T-helper 2 cell treated with Interferon-gamma antibody and Interleukin-4, amounts not matched to agents 100 ng/mL and 5 ng/mL, for 36 hours (primary cell): Measurements from ENCODE around the gene GABRD. TPM values are rescaled to one million over a fixed set of nuclear protein-coding genes. Genes with fewer than 3 reads are reported as not detected.

Experiments used
- intact Hi-C: fragments of 100-400 bp; cut with micrococcal nuclease; formaldehyde crosslinking; loops from one replicate; pipeline ENCODE4 v1.15.1; 2023
- total RNA-seq: library from RNA; stranded (reverse); gene quantifications from 2 replicates; pipeline ENCODE4 v1.2.3, GENCODE V29; 2022

GABRD gene
- total RNA-seq, 1 donor from 2014 or later = not detected

DNA sequence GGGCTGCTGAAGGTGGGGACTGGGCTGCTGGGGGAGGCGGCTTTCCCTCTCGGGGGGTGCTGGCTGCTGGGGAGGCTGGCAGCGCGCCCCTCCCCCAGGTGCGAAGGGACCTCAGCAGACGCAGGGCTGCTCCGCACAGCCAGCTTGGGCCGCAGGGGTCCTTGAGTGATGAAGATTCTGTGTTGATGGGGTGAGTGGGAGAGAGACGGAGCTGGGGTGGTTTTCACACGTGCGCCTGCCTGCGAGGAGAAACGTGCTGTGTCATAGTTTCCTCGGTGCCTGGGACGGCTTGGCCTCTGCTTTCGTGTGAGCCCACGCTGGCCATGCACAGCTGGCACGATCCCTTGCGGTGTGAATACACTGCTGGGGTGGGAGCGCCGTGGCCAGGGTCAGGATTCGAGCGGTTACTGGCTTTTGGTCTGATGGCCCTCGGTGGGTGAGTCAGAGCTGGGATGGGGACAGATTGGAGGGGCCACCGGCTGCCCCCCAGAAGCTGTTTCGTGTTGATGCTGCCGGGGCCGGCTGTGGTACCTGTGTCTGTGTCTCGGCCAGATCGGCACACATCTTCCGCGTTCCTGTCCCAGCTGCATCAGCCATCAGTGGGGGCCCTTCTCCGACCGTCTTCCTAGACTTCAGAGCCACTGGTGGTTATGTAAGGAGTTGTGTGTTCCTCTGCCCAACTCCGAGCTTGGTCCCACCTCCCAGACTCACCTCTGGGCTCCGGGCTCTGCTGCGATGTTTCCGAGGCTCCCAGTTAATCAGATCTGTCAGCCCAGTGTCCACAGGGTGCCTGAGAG is 56.0 kb downstream of the GABRD start:
- intact Hi-C loops = no loop called here

DNA sequence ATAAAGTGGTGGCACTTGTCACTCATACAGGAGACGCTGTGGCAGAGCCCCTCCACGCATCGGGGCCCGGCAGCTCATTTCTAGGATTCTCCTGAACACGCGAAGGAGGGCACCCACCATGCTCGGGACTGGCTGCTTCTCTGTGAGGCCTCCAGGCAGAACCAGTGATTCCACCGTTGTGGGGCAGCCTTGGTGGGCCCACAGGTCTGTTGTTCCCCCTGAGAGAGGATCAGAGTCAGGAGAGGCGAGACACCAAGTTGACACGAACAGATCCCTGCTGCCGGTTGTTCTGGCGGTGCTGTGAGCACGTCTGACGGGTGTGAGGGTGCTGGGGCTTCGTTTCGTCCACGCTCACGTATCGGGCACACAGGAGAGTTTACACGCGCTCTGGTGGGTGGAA is 57.7 kb downstream of the GABRD start:
- intact Hi-C loops = no loop called here

DNA sequence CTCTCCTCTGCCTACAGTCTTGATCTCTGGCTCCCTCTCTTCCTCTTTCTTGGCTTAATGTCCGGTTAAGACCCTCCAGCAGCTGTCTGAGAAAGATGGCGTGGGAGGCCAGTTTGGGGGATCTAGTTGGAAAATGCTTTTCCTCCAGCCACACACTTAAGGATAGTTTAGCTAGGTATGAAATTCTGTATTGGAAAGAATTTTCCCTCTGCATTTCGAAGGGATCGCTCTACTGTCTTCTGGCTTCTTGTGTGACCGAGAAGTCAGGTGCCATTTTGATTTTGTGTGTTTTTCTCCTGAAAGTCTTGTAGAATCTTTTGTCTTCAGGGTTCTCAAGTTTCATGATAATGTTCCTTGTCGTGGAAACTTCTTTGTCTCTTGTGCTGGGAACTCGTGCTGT is 59.0 kb downstream of the GABRD start:
- intact Hi-C loops = no loop called here

DNA sequence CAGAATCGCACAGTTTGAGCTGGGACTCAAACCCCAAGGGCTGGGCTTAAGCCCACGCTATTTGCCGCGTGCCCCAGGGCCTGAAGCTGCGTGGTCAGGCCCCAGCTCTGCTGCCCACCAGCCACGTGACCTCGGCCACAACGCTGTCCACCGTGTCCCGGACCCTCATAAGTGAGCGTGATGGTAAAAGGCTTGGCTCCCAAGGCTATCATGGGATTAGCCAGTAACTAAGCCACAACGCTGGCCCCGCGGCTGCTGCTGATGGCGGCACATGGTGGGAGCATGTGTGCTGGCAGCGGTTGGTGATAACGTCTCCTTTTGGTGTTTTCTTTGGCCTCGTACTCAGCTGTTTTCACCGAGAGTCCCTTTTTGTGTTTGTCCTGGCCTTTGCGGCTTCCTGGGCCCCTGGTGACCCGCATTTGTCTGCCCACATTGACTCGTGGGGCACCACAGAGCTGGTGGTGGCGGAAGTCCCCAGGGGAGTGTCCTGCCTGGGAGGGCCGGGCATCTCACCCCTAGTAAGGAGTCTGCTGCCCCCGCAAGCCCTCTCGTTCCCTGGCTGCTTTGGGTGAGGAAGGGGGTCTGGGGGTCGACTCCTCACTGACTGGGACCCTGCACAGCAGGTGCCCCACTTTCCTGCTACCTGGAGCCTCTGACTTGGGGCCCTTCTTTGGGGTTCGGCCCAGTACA is 60.4 kb downstream of the GABRD start:
- intact Hi-C loops = no loop called here

DNA sequence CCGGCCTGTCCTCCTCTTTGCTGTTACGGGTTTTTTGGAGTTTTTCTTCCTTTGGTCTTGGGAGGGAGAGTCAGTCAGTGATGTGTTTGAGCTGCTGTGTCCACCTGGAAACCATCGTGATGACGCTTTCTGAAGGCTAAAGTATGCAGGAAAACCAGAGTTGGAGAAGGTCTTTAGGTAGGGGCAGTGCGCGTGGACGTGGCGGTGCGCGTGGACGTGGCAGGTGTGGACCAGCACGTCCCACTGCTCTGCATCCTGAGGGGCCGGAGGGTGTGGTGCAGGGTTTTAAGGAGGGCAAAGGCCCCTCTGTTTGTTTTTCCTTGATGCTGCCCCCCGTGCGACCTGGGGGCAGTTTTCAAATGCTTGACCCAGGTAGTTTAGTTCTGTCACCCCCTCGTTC is 61.0 kb downstream of the GABRD start:
- intact Hi-C loops = no loop called here

Other genes with a start within 250 kb of the GABRD start
- 83.1 and 84.6 TPM in 2 replicates for gene NADK, start 240.9 kb upstream of the GABRD start, total RNA-seq
- gene GNB1, start 128.3 kb upstream of the GABRD start, total RNA-seq = 383 and 387 TPM in 2 replicates
- gene CALML6, start 104.1 kb upstream of the GABRD start, total RNA-seq = 0.11 and 0.48 TPM in 2 replicates
- 0.23 TPM in 1 of 2 replicates, not detected in the other for gene TMEM52, start 100.1 kb upstream of the GABRD start, total RNA-seq
- not detected in 2 replicates for gene CFAP74, start 15.6 kb upstream of the GABRD start, total RNA-seq
- 3.5 and 3.9 TPM in 2 replicates for gene PRKCZ, start 31.1 kb downstream of the GABRD start, total RNA-seq
- gene FAAP20, start 175.4 kb downstream of the GABRD start, total RNA-seq = 49.2 and 52.7 TPM in 2 replicates
- gene SKI, start 209.0 kb downstream of the GABRD start, total RNA-seq = 61.6 and 62.6 TPM in 2 replicates